ENCODE data around the gene ZNG1A. TPM values are rescaled to one million over a fixed set of nuclear protein-coding genes. Genes with fewer than 3 reads are reported as not detected.
"Not testable (repeated sequence)": the region's sequence is repeated elsewhere in the genome, so short reads cannot be mapped to it uniquely, and the experiment has no call there.

The ZNG1A gene
- 28.3 and 30.7 TPM in 2 replicates for polyA plus RNA-seq (2013)

DNA sequence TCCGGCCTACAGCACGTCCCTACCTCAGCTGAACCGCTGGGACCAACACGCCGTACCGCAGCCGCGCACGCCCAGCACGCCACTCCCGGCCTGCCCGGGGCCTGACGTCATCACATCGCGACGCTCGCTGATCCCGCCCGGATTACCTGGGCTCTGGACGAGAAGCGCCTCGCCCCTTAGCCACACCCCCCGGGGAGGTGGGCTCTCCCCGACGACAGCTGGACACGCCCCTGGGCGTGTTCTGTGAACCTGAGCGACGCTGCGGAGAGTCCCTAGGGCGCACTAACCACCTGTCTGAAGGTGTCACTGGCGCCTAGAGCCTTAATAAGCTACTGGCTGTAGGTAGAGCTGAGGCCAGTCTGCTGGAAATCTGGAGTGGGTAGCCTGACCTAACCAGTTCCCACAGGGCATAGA lies at the start of gene ZNG1A:
ZNG1A (minus strand) TSS at position 87 of the 414 bp plus-strand sequence. CDS start 87 bp downstream, outside the sequence.
- not testable (repeated sequence) for H2AK5ac ChIP-seq (ENCODE audit: low read length); H4K12ac ChIP-seq (ENCODE audit: low read depth, low read length); H2BK12ac ChIP-seq (ENCODE audit: low read length); H3K27me3 ChIP-seq (ENCODE audit: insufficient read depth, low read length); H2AFZ ChIP-seq (ENCODE audit: insufficient read depth, low read length, poor library complexity); H3K23ac ChIP-seq (ENCODE audit: low read length); H3K4ac ChIP-seq (ENCODE audit: low read depth, low read length); H3K4me3 ChIP-seq (ENCODE audit: low read depth, low read length); H3K27ac ChIP-seq (ENCODE audit: low read depth, low read length); H4K91ac ChIP-seq (ENCODE audit: low read depth, low read length); H2BK120ac ChIP-seq (ENCODE audit: insufficient read depth, low read length, poor library complexity); H3K9me3 ChIP-seq (ENCODE audit: insufficient read depth, low read depth, low read length); H3K36me3 ChIP-seq (ENCODE audit: control insufficient read depth in 1 of 2, insufficient read depth in 2 of 2, low read length in 2 of 2); H3K4me1 ChIP-seq (ENCODE audit: control insufficient read depth in 1 of 2, insufficient read depth in 2 of 2, low read length in 2 of 2); H3K79me2 ChIP-seq (ENCODE audit: control insufficient read depth, insufficient read depth, low read length, poor library complexity); H3K14ac ChIP-seq (ENCODE audit: low read length); H3K9ac ChIP-seq (ENCODE audit: low read length); H4K8ac ChIP-seq (ENCODE audit: low read depth, low read length); H3K18ac ChIP-seq (ENCODE audit: low read length); H3K79me1 ChIP-seq (ENCODE audit: low read length); H2BK5ac ChIP-seq (ENCODE audit: low read depth, low read length, poor library complexity)
- peak; percentile 62 to 93 for DNase-seq
- WGBS (ENCODE audit: extremely low coverage, insufficient coverage, insufficient read length) = no CpG with 5 or more reads among the region's 32 CpGs
- peak within 1 kb of the TSS; percentile 64 for H3K4me2 ChIP-seq (ENCODE audit: low read length)

- Histone ChIP-seq H3K4me3 (ENCODE audit: low read depth, low read length) (no peak overlapping the region), H2AK5ac (ENCODE audit: low read length) (no peak overlapping the region), H2AFZ (ENCODE audit: insufficient read depth, low read length, poor library complexity) (no peak overlapping the region), H3K23ac (ENCODE audit: low read length) (no peak overlapping the region), H4K91ac (ENCODE audit: low read depth, low read length) (no peak overlapping the region), H2BK12ac (ENCODE audit: low read length) (no peak overlapping the region), H3K18ac (ENCODE audit: low read length) (no peak overlapping the region), H2BK5ac (ENCODE audit: low read depth, low read length, poor library complexity) (no peak overlapping the region), H3K9ac (ENCODE audit: low read length) (no peak overlapping the region), H3K4me2 (ENCODE audit: low read length) (no peak overlapping the region), H3K9me3 (ENCODE audit: insufficient read depth, low read depth, low read length) (peaks cover 1% of the 10 kb centered on the region), H4K8ac (ENCODE audit: low read depth, low read length) (no peak overlapping the region), H3K4me1 (ENCODE audit: control insufficient read depth in 1 of 2, insufficient read depth in 2 of 2, low read length in 2 of 2) (peaks cover 0 to 2% of the 10 kb centered on the region in 2 experiments), H3K36me3 (ENCODE audit: control insufficient read depth in 1 of 2, insufficient read depth in 2 of 2, low read length in 2 of 2) (no peaks in the 10 kb centered on the region), H3K79me2 (ENCODE audit: control insufficient read depth, insufficient read depth, low read length, poor library complexity) (no peaks in the 10 kb centered on the region), H3K27ac (ENCODE audit: low read depth, low read length) (no peak overlapping the region), H4K12ac (ENCODE audit: low read depth, low read length) (no peak overlapping the region), H3K27me3 (ENCODE audit: insufficient read depth, low read length) (no peaks in the 10 kb centered on the region), H3K79me1 (ENCODE audit: low read length) (no peaks in the 10 kb centered on the region), H2BK120ac (ENCODE audit: insufficient read depth, low read length, poor library complexity) (no peak overlapping the region), H3K4ac (ENCODE audit: low read depth, low read length) (no peak overlapping the region), H3K14ac (ENCODE audit: low read length) (no peak overlapping the region)
- WGBS (ENCODE audit: extremely low coverage, insufficient coverage, insufficient read length) = no CpG with 5 or more reads among the region's 3 CpGs
- no peak for DNase-seq
Observed at GRCh38 chr9:227860-228259, 49.0 kb upstream of the ZNG1A start.

DNA sequence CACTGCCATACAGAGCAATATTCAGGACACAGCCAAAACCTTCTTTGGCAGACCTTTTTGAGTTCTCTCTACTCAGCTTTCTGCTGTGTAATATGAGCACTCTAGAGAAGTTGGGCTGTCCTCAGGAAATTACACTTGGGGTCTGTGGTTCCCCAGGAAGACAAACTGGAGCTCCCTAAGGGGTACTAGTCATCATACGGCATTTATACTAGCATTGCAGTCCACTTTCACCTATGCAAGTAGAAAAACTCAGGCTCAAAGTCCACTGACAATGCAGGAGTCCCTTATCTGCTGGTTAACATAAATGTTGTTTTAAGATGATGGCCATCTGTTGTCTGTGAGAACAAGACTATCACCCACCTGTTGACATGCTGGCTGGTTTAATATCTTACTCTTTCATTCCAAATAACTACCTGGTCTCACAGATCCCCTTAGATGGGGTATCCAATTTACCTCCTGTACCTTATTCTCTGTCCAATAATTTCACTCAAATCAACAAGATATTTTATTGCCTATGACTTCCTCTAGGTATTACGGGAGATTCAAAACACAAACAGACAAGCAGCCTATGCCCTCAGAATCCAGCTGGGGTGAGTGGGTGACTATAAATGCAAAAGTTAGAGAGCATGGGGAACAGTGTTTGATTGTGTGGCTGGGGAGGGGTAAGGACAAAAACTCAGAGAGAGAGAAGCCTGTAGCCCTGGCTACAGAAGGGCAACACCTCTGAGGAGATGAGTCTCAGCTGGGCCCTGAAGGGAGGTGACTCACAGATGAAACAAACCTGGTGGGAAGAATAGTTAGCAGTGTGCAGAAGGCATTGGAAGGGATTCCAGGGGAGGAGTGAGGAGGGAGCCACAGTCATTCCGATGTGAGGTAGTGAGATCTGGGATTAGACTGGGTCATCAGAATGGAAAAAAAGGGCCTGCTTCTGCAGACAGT lies 46.0 kb upstream of the ZNG1A start:
- H2BK120ac ChIP-seq (ENCODE audit: insufficient read depth, low read length, poor library complexity) = no peak overlapping the region
- no peak overlapping the region for H2AFZ ChIP-seq (ENCODE audit: insufficient read depth, low read length, poor library complexity)
- no peak overlapping the region for H4K12ac ChIP-seq (ENCODE audit: low read depth, low read length)
- H3K4me1 ChIP-seq (ENCODE audit: control insufficient read depth in 1 of 2, insufficient read depth in 2 of 2, low read length in 2 of 2) = peaks cover 3 to 4% of the 10 kb centered on the region in 2 experiments
- peaks cover 1% of the 10 kb centered on the region for H3K9me3 ChIP-seq (ENCODE audit: insufficient read depth, low read depth, low read length)
- H3K27ac ChIP-seq (ENCODE audit: low read depth, low read length) = no peak overlapping the region
- no peaks in the 10 kb centered on the region for H3K79me2 ChIP-seq (ENCODE audit: control insufficient read depth, insufficient read depth, low read length, poor library complexity)
- H3K36me3 ChIP-seq (ENCODE audit: control insufficient read depth in 1 of 2, insufficient read depth in 2 of 2, low read length in 2 of 2) = no peaks in the 10 kb centered on the region
- H4K91ac ChIP-seq (ENCODE audit: low read depth, low read length) = no peak overlapping the region
- H3K14ac ChIP-seq (ENCODE audit: low read length) = no peak overlapping the region
- H3K18ac ChIP-seq (ENCODE audit: low read length) = no peak overlapping the region
- no peak overlapping the region for H4K8ac ChIP-seq (ENCODE audit: low read depth, low read length)
- H3K27me3 ChIP-seq (ENCODE audit: insufficient read depth, low read length) = no peaks in the 10 kb centered on the region
- no peak overlapping the region for H3K4me3 ChIP-seq (ENCODE audit: low read depth, low read length)
- H3K9ac ChIP-seq (ENCODE audit: low read length) = no peak overlapping the region
- no peaks in the 10 kb centered on the region for H3K79me1 ChIP-seq (ENCODE audit: low read length)
- no peak overlapping the region for H3K23ac ChIP-seq (ENCODE audit: low read length)
- H2BK12ac ChIP-seq (ENCODE audit: low read length) = no peak overlapping the region
- no peak overlapping the region for H2BK5ac ChIP-seq (ENCODE audit: low read depth, low read length, poor library complexity)
- H2AK5ac ChIP-seq (ENCODE audit: low read length) = no peak overlapping the region
- WGBS (ENCODE audit: extremely low coverage, insufficient coverage, insufficient read length) = no CpG with 5 or more reads among the region's 3 CpGs
- H3K4me2 ChIP-seq (ENCODE audit: low read length) = no peak overlapping the region
- H3K4ac ChIP-seq (ENCODE audit: low read depth, low read length) = no peak overlapping the region
- DNase-seq = peak; percentile 62 to 77

GRCh38 chr9:224026-224425 lies 45.2 kb upstream of the ZNG1A start:
- H3K23ac ChIP-seq (ENCODE audit: low read length) = no peak overlapping the region
- no CpG with 5 or more reads among the region's 5 CpGs for WGBS (ENCODE audit: extremely low coverage, insufficient coverage, insufficient read length)
- H3K4me3 ChIP-seq (ENCODE audit: low read depth, low read length) = no peak overlapping the region
- no peaks in the 10 kb centered on the region for H3K79me2 ChIP-seq (ENCODE audit: control insufficient read depth, insufficient read depth, low read length, poor library complexity)
- no peaks in the 10 kb centered on the region for H3K79me1 ChIP-seq (ENCODE audit: low read length)
- H3K9ac ChIP-seq (ENCODE audit: low read length) = no peak overlapping the region
- H3K4me1 ChIP-seq (ENCODE audit: control insufficient read depth in 1 of 2, insufficient read depth in 2 of 2, low read length in 2 of 2) = peaks cover 3 to 4% of the 10 kb centered on the region in 2 experiments
- H4K91ac ChIP-seq (ENCODE audit: low read depth, low read length) = no peak overlapping the region
- no peak overlapping the region for H2BK120ac ChIP-seq (ENCODE audit: insufficient read depth, low read length, poor library complexity)
- no peak for DNase-seq
- no peak overlapping the region for H3K27ac ChIP-seq (ENCODE audit: low read depth, low read length)
- no peak overlapping the region for H3K4ac ChIP-seq (ENCODE audit: low read depth, low read length)
- H3K4me2 ChIP-seq (ENCODE audit: low read length) = no peak overlapping the region
- no peak overlapping the region for H2BK5ac ChIP-seq (ENCODE audit: low read depth, low read length, poor library complexity)
- H3K36me3 ChIP-seq (ENCODE audit: control insufficient read depth in 1 of 2, insufficient read depth in 2 of 2, low read length in 2 of 2) = no peaks in the 10 kb centered on the region
- peaks cover 1% of the 10 kb centered on the region for H3K9me3 ChIP-seq (ENCODE audit: insufficient read depth, low read depth, low read length)
- H2BK12ac ChIP-seq (ENCODE audit: low read length) = no peak overlapping the region
- no peak overlapping the region for H4K8ac ChIP-seq (ENCODE audit: low read depth, low read length)
- no peak overlapping the region for H3K14ac ChIP-seq (ENCODE audit: low read length)
- H3K18ac ChIP-seq (ENCODE audit: low read length) = no peak overlapping the region
- H2AFZ ChIP-seq (ENCODE audit: insufficient read depth, low read length, poor library complexity) = no peak overlapping the region
- H3K27me3 ChIP-seq (ENCODE audit: insufficient read depth, low read length) = no peaks in the 10 kb centered on the region
- no peak overlapping the region for H4K12ac ChIP-seq (ENCODE audit: low read depth, low read length)
- no peak overlapping the region for H2AK5ac ChIP-seq (ENCODE audit: low read length)
